Measurements from ENCODE around the gene SNX32.

The SNX32 gene

GRCh38 chr11:65857853-65858680, 24.3 kb downstream of the SNX32 start, which contains the start of gene CFL1:
CFL1 (minus strand) TSS chr11:65858180; CDS start chr11:65858099, 81 bp downstream.
- WGBS, 2 experiments, result 0% methylated on average over 92 of the region's 92 CpGs
- peaks cover 32% of the 10 kb centered on the region for H3K36me3 ChIP-seq (ENCODE audit: control insufficient read depth, insufficient read depth, low read length)

GRCh38 chr11:65858681-65859087, 24.9 kb downstream of the SNX32 start:
- H3K27ac ChIP-seq (ENCODE audit: insufficient read depth, low read depth, low read length, poor library complexity, severe bottlenecking), result peak overlapping the region; percentile 94
- 4% methylated on average over 10 of the region's 10 CpGs for WGBS, 2 experiments
- no peaks in the 10 kb centered on the region for H3K27me3 ChIP-seq (ENCODE audit: control insufficient read depth, insufficient read depth, low read length, poor library complexity, severe bottlenecking)
- H3K4me1 ChIP-seq (ENCODE audit: control insufficient read depth, insufficient read depth, low read length), result peaks cover 10% of the 10 kb centered on the region
- H3K36me3 ChIP-seq (ENCODE audit: control insufficient read depth, insufficient read depth, low read length), result peaks cover 32% of the 10 kb centered on the region
- no peaks in the 10 kb centered on the region for H3K9me3 ChIP-seq (ENCODE audit: control insufficient read depth, low read length)
- H3K4me3 ChIP-seq (ENCODE audit: insufficient read depth, low read depth, low read length), result peak overlapping the region; percentile 94

More at GRCh38 chr11:65857853-65858680, 24.3 kb downstream of the SNX32 start, which contains the start of gene CFL1:
- Histone ChIP-seq H3K27ac (ENCODE audit: insufficient read depth, low read depth, low read length, poor library complexity, severe bottlenecking) (peak within 1 kb of the TSS; percentile 94), H3K4me3 (ENCODE audit: insufficient read depth, low read depth, low read length) (peak within 1 kb of the TSS; percentile 94), H3K9me3 (ENCODE audit: control insufficient read depth, low read length) (no peaks in the 10 kb centered on the region), H3K4me1 (ENCODE audit: control insufficient read depth, insufficient read depth, low read length) (peaks cover 10% of the 10 kb centered on the region), H3K27me3 (ENCODE audit: control insufficient read depth, insufficient read depth, low read length, poor library complexity, severe bottlenecking) (no peaks in the 10 kb centered on the region)

- Histone ChIP-seq H3K36me3 (ENCODE audit: control insufficient read depth, insufficient read depth, low read length) (peaks cover 30% of the 10 kb centered on the region), H3K27ac (ENCODE audit: insufficient read depth, low read depth, low read length, poor library complexity, severe bottlenecking) (peak overlapping the region; percentile 94)
- WGBS, 2 experiments, result 0 to 1% methylated on average over 46 of the region's 46 CpGs
Observed at GRCh38 chr11:65859095-65859811, 25.5 kb downstream of the SNX32 start.

GRCh38 chr11:65859812-65860277, 26.1 kb downstream of the SNX32 start:
- peak overlapping the region; percentile 94 for H3K4me3 ChIP-seq (ENCODE audit: insufficient read depth, low read depth, low read length)
- WGBS, 2 experiments, result 2 to 3% methylated on average over 16 of the region's 16 CpGs
- H3K4me1 ChIP-seq (ENCODE audit: control insufficient read depth, insufficient read depth, low read length), result peaks cover 10% of the 10 kb centered on the region
- H3K27ac ChIP-seq (ENCODE audit: insufficient read depth, low read depth, low read length, poor library complexity, severe bottlenecking), result peak overlapping the region; percentile 90
- no peaks in the 10 kb centered on the region for H3K27me3 ChIP-seq (ENCODE audit: control insufficient read depth, insufficient read depth, low read length, poor library complexity, severe bottlenecking)
- peaks cover 24% of the 10 kb centered on the region for H3K36me3 ChIP-seq (ENCODE audit: control insufficient read depth, insufficient read depth, low read length)
- no peaks in the 10 kb centered on the region for H3K9me3 ChIP-seq (ENCODE audit: control insufficient read depth, low read length)

More at GRCh38 chr11:65859095-65859811, 25.5 kb downstream of the SNX32 start:
- Histone ChIP-seq H3K27me3 (ENCODE audit: control insufficient read depth, insufficient read depth, low read length, poor library complexity, severe bottlenecking) (no peaks in the 10 kb centered on the region), H3K9me3 (ENCODE audit: control insufficient read depth, low read length) (no peaks in the 10 kb centered on the region), H3K4me3 (ENCODE audit: insufficient read depth, low read depth, low read length) (peak overlapping the region; percentile 94), H3K4me1 (ENCODE audit: control insufficient read depth, insufficient read depth, low read length) (peaks cover 10% of the 10 kb centered on the region)

- H3K27ac ChIP-seq (ENCODE audit: insufficient read depth, low read depth, low read length, poor library complexity, severe bottlenecking), result peak within 1 kb of the TSS; percentile 94
- H3K4me3 ChIP-seq (ENCODE audit: insufficient read depth, low read depth, low read length), result peak within 1 kb of the TSS; percentile 94
- peaks cover 10% of the 10 kb centered on the region for H3K4me1 ChIP-seq (ENCODE audit: control insufficient read depth, insufficient read depth, low read length)
- no peaks in the 10 kb centered on the region for H3K27me3 ChIP-seq (ENCODE audit: control insufficient read depth, insufficient read depth, low read length, poor library complexity, severe bottlenecking)
- no peaks in the 10 kb centered on the region for H3K9me3 ChIP-seq (ENCODE audit: control insufficient read depth, low read length)
- 0% methylated on average over 78 of the region's 78 CpGs for WGBS, 2 experiments
- peaks cover 24% of the 10 kb centered on the region for H3K36me3 ChIP-seq (ENCODE audit: control insufficient read depth, insufficient read depth, low read length)
Observed at GRCh38 chr11:65860278-65861164, 26.8 kb downstream of the SNX32 start, which contains the start of gene MUS81. MUS81 (plus strand) TSS chr11:65860433; CDS start chr11:65860754, 321 bp downstream.

GRCh38 chr11:65861165-65861505, 27.4 kb downstream of the SNX32 start:
- Histone ChIP-seq H3K36me3 (ENCODE audit: control insufficient read depth, insufficient read depth, low read length) (peaks cover 23% of the 10 kb centered on the region), H3K4me3 (ENCODE audit: insufficient read depth, low read depth, low read length) (peak overlapping the region; percentile 94), H3K4me1 (ENCODE audit: control insufficient read depth, insufficient read depth, low read length) (peaks cover 10% of the 10 kb centered on the region), H3K9me3 (ENCODE audit: control insufficient read depth, low read length) (no peaks in the 10 kb centered on the region), H3K27ac (ENCODE audit: insufficient read depth, low read depth, low read length, poor library complexity, severe bottlenecking) (peak overlapping the region; percentile 90), H3K27me3 (ENCODE audit: control insufficient read depth, insufficient read depth, low read length, poor library complexity, severe bottlenecking) (no peaks in the 10 kb centered on the region)
- WGBS, 2 experiments, result 12% methylated on average over 14 of the region's 14 CpGs

- 93 to 94% methylated on average over 13 of the region's 13 CpGs for WGBS, 2 experiments
- H3K27me3 ChIP-seq (ENCODE audit: control insufficient read depth, insufficient read depth, low read length, poor library complexity, severe bottlenecking), result no peaks in the 10 kb centered on the region
- H3K4me1 ChIP-seq (ENCODE audit: control insufficient read depth, insufficient read depth, low read length), result peaks cover 10% of the 10 kb centered on the region
- H3K9me3 ChIP-seq (ENCODE audit: control insufficient read depth, low read length), result no peaks in the 10 kb centered on the region
- no peak overlapping the region for H3K27ac ChIP-seq (ENCODE audit: insufficient read depth, low read depth, low read length, poor library complexity, severe bottlenecking)
- H3K4me3 ChIP-seq (ENCODE audit: insufficient read depth, low read depth, low read length), result peak overlapping the region; percentile 94
- H3K36me3 ChIP-seq (ENCODE audit: control insufficient read depth, insufficient read depth, low read length), result peaks cover 27% of the 10 kb centered on the region
Observed at GRCh38 chr11:65861533-65862183, 27.9 kb downstream of the SNX32 start.

GRCh38 chr11:65862191-65862735, 28.5 kb downstream of the SNX32 start:
- H3K36me3 ChIP-seq (ENCODE audit: control insufficient read depth, insufficient read depth, low read length), result peaks cover 28% of the 10 kb centered on the region
- H3K9me3 ChIP-seq (ENCODE audit: control insufficient read depth, low read length), result no peaks in the 10 kb centered on the region
- 76 to 79% methylated on average over 5 of the region's 5 CpGs for WGBS, 2 experiments
- H3K4me3 ChIP-seq (ENCODE audit: insufficient read depth, low read depth, low read length), result no peak overlapping the region
- H3K27ac ChIP-seq (ENCODE audit: insufficient read depth, low read depth, low read length, poor library complexity, severe bottlenecking), result no peak overlapping the region
- H3K27me3 ChIP-seq (ENCODE audit: control insufficient read depth, insufficient read depth, low read length, poor library complexity, severe bottlenecking), result no peaks in the 10 kb centered on the region
- peaks cover 10% of the 10 kb centered on the region for H3K4me1 ChIP-seq (ENCODE audit: control insufficient read depth, insufficient read depth, low read length)

Measured in ectodermal cell (in vitro differentiated cells).